ENCODE data around the gene KIAA1328. TPM values are rescaled to one million over a fixed set of nuclear protein-coding genes. Genes with fewer than 3 reads are reported as not detected.
A peak's percentile ranks its signal among the peaks of the same experiment; 100 is the strongest.

The KIAA1328 gene
- total RNA-seq, 2 donors from 2014 or later: 14.4 to 22.7 TPM

DNA sequence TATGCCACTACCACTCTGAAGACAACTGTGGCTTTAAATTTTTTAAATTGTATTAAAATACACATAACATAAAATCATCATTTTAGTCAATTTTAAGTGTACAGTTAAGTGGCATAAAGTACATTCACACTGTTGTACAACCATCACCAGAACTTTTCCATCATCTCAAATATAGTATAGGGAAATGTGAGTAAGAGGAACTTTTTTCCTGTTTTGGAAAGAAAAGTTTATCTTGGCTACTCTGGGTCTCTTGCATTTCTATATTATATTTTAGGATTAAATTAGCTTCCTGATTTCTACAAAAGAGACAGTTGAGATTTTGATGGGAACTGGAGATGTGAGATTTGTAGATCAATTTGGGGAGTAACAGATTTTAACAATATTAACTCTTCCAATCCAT, 3.4 kb upstream of the KIAA1328 start:
- no peak for ATAC-seq (ENCODE audit: insufficient number of reproducible peaks, low FRiP score, low read depth)
- Histone ChIP-seq H3K4me3 (no peak overlapping the region), H3K27ac (no peak overlapping the region), H3K4me1 (ENCODE audit: control insufficient read depth in 1 of 2, low read depth in 2 of 2) (peaks cover 6 to 17% of the 10 kb centered on the region in 2 donors), H3K9me3 (no peaks in the 10 kb centered on the region), H3K27me3 (replicated peaks; ENCODE audit: insufficient read depth) (no peaks in the 10 kb centered on the region), H3K36me3 (no peaks in the 10 kb centered on the region)
- TF ChIP-seq, protein P1, sequence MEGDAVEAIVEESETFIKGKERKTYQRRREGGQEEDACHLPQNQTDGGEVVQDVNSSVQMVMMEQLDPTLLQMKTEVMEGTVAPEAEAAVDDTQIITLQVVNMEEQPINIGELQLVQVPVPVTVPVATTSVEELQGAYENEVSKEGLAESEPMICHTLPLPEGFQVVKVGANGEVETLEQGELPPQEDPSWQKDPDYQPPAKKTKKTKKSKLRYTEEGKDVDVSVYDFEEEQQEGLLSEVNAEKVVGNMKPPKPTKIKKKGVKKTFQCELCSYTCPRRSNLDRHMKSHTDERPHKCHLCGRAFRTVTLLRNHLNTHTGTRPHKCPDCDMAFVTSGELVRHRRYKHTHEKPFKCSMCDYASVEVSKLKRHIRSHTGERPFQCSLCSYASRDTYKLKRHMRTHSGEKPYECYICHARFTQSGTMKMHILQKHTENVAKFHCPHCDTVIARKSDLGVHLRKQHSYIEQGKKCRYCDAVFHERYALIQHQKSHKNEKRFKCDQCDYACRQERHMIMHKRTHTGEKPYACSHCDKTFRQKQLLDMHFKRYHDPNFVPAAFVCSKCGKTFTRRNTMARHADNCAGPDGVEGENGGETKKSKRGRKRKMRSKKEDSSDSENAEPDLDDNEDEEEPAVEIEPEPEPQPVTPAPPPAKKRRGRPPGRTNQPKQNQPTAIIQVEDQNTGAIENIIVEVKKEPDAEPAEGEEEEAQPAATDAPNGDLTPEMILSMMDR (IDR thresholded peaks at IDR 0.05): no peak
- DNase-seq (ENCODE audit: low spot score): no peak

- peaks cover 6 to 21% of the 10 kb centered on the region in 2 donors for H3K4me1 ChIP-seq (ENCODE audit: control insufficient read depth in 1 of 2, low read depth in 2 of 2)
Observed at GRCh38 chr18:36826556-36826955, 2.4 kb upstream of the KIAA1328 start.

DNA sequence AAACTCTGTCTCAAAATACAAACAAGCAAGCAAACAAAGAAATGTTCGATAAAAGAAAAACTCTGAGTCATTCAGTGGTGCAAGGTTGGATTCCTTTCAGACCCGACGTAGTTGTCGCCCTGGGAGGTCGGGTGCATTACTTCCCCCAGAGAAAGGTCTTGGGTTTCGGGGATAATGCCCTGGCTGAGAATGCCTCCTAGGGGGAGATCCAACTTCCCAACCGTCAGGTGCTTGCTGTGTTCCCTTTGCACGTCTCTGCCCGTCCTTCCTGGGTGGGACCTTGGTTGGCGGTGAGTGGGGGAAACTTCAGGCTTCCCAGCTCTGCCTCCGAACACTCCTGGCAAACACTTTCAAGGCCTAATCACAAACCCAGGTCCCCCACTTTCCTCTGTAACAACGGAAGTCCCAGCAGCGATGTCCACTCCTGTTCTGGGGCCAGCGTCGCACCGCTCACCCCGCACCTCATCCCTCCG, 734 bp upstream of the KIAA1328 start:
- TF ChIP-seq, protein P1 (IDR thresholded peaks at IDR 0.05): no peak
- no peaks in the 10 kb centered on the region for H3K27me3 ChIP-seq (replicated peaks; ENCODE audit: insufficient read depth)
- peak overlapping the region; percentile 92 for H3K4me3 ChIP-seq
- no peaks in the 10 kb centered on the region for H3K9me3 ChIP-seq
- DNase-seq (ENCODE audit: low spot score): no peak
- no peak for ATAC-seq (ENCODE audit: insufficient number of reproducible peaks, low FRiP score, low read depth)
- peak overlapping the region; percentile 65 to 79 for H3K27ac ChIP-seq
- no peaks in the 10 kb centered on the region for H3K36me3 ChIP-seq
- H3K4me1 ChIP-seq (ENCODE audit: control insufficient read depth in 1 of 2, low read depth in 2 of 2): peaks cover 6 to 21% of the 10 kb centered on the region in 2 donors

More at GRCh38 chr18:36826556-36826955, 2.4 kb upstream of the KIAA1328 start:
- TF ChIP-seq, protein P1 (IDR thresholded peaks at IDR 0.05): no peak
- DNase-seq (ENCODE audit: low spot score): no peak
- H3K36me3 ChIP-seq: no peaks in the 10 kb centered on the region
- H3K27ac ChIP-seq: no peak overlapping the region
- no peaks in the 10 kb centered on the region for H3K9me3 ChIP-seq
- no peak for ATAC-seq (ENCODE audit: insufficient number of reproducible peaks, low FRiP score, low read depth)
- no peaks in the 10 kb centered on the region for H3K27me3 ChIP-seq (replicated peaks; ENCODE audit: insufficient read depth)
- no peak overlapping the region for H3K4me3 ChIP-seq

- Histone ChIP-seq H3K4me1 (ENCODE audit: control insufficient read depth in 1 of 2, low read depth in 2 of 2) (peaks cover 6 to 21% of the 10 kb centered on the region in 2 donors), H3K27ac (peak overlapping the region; percentile 65 to 79), H3K9me3 (no peaks in the 10 kb centered on the region), H3K27me3 (replicated peaks; ENCODE audit: insufficient read depth) (no peaks in the 10 kb centered on the region), H3K36me3 (no peaks in the 10 kb centered on the region), H3K4me3 (peak overlapping the region; percentile 92)
- ATAC-seq (ENCODE audit: insufficient number of reproducible peaks, low FRiP score, low read depth) (peak; percentile 11), DNase-seq (ENCODE audit: low spot score) (no peak)
- TF ChIP-seq, protein P1 (IDR thresholded peaks at IDR 0.05): no peak
Observed at GRCh38 chr18:36829362-36830157, 633 bp downstream of the KIAA1328 start.

GRCh38 chr18:36830158-36830495, 1.2 kb downstream of the KIAA1328 start:
- DNase-seq (ENCODE audit: low spot score) (no peak), ATAC-seq (ENCODE audit: insufficient number of reproducible peaks, low FRiP score, low read depth) (no peak)
- no peaks in the 10 kb centered on the region for H3K9me3 ChIP-seq
- peaks cover 6 to 21% of the 10 kb centered on the region in 2 donors for H3K4me1 ChIP-seq (ENCODE audit: control insufficient read depth in 1 of 2, low read depth in 2 of 2)
- peak overlapping the region; percentile 92 for H3K4me3 ChIP-seq
- TF ChIP-seq, protein P1 (IDR thresholded peaks at IDR 0.05): no peak
- no peaks in the 10 kb centered on the region for H3K27me3 ChIP-seq (replicated peaks; ENCODE audit: insufficient read depth)
- H3K27ac ChIP-seq: peak overlapping the region in 1 of 2 donors; percentile 65
- no peaks in the 10 kb centered on the region for H3K36me3 ChIP-seq
